Peyer's patch (tissue), 4 donors: ENCODE measurements around the gene NIPBL.

Source experiments
- POLR2A ChIP-seq, 2 donors: fragments of 450-650 bp; IDR thresholded peaks; one replicate each; pipeline ENCODE4 v1.5.1; 2017; ENCODE audit warnings: antibody characterized with exemption in 2 of 2, mild to moderate bottlenecking in 2 of 2, moderate library complexity in 2 of 2
- TF ChIP-seq, protein P1 (sequence below), 6 experiments: fragments of 450-650 bp in 4 of 6; fragments of 200-600 bp in 2 of 6; sonication (generic) in 1 of 6; IDR thresholded peaks; one replicate each; pipeline ENCODE4 v1.5.1; 2017 to 2019; ENCODE audit warnings: antibody characterized with exemption in 6 of 6, mild to moderate bottlenecking in 3 of 6, moderate library complexity in 1 of 6

DNA sequence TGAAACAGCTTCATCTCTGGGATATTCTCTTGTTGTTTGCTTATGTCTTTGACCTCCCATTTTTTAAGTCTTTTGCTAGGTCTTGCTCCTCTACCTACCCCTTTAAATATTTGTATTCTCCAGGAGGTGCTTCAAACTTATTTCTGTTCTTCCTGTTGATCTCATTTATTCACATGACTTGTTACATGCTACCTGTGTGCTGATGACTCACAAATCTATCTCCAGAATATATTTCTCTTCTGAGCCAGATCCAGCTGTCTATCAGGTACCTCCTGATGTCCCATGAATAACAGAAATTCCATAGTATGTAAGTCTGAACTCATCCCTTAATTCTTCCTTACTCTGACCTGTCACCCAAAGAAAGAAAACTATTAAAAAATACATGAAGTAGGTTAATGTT lies 11.0 kb downstream of the NIPBL start:
- TF ChIP-seq POLR2A (IDR thresholded peaks at IDR 0.05) = no peak
- TF ChIP-seq, protein P1, sequence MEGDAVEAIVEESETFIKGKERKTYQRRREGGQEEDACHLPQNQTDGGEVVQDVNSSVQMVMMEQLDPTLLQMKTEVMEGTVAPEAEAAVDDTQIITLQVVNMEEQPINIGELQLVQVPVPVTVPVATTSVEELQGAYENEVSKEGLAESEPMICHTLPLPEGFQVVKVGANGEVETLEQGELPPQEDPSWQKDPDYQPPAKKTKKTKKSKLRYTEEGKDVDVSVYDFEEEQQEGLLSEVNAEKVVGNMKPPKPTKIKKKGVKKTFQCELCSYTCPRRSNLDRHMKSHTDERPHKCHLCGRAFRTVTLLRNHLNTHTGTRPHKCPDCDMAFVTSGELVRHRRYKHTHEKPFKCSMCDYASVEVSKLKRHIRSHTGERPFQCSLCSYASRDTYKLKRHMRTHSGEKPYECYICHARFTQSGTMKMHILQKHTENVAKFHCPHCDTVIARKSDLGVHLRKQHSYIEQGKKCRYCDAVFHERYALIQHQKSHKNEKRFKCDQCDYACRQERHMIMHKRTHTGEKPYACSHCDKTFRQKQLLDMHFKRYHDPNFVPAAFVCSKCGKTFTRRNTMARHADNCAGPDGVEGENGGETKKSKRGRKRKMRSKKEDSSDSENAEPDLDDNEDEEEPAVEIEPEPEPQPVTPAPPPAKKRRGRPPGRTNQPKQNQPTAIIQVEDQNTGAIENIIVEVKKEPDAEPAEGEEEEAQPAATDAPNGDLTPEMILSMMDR (IDR thresholded peaks at IDR 0.05) = no peak
